Smooth muscle cell (in vitro differentiated cells): ENCODE results near the gene TLCD1. TPM values are rescaled to one million over a fixed set of nuclear protein-coding genes. Genes with fewer than 3 reads are reported as not detected.

Experiments
- DNase-seq: peaks from one replicate; lab custom pipeline; 2025; ENCODE audit not compliant: unreplicated experiment; lab: John Stamatoyannopoulos, UW
- H2AFZ ChIP-seq: fragments of 200-600 bp; sonication (generic); 2 replicates; pipeline ENCODE4 v1.6.0; 2016; ENCODE audit warnings: antibody characterized with exemption, low read depth, mild to moderate bottlenecking
- H3F3A ChIP-seq: fragments of 200-600 bp; sonication (generic); 2 replicates; pipeline ENCODE4 v1.6.0; 2017; ENCODE audit warnings: antibody characterized with exemption, low read depth
- H3K27ac ChIP-seq: fragments of 200-600 bp; sonication (generic); 2 replicates; pipeline ENCODE4 v1.5.1; 2016; ENCODE audit warnings: low read depth, mild to moderate bottlenecking
- H3K27me3 ChIP-seq: fragments of 200-600 bp; sonication (generic); 2 replicates; pipeline ENCODE4 v1.6.1; 2016; ENCODE audit warnings: low read depth, mild to moderate bottlenecking
- H3K36me3 ChIP-seq: fragments of 200-600 bp; sonication (generic); 2 replicates; pipeline ENCODE4 v1.5.1; 2016; ENCODE audit warnings: low read depth
- H3K4me1 ChIP-seq: fragments of 200-600 bp; sonication (generic); 2 replicates; pipeline ENCODE4 v1.5.1; 2016; ENCODE audit warnings: low read depth
- H3K4me2 ChIP-seq: fragments of 200-600 bp; sonication (generic); 2 replicates; pipeline ENCODE4 v1.6.0; 2016; ENCODE audit warnings: mild to moderate bottlenecking
- H3K4me3 ChIP-seq: fragments of 200-600 bp; sonication (generic); 2 replicates; pipeline ENCODE4 v1.5.1; 2016; ENCODE audit warnings: mild to moderate bottlenecking
- H3K79me2 ChIP-seq: fragments of 200-600 bp; sonication (generic); 2 replicates; pipeline ENCODE4 v1.6.0; 2016; ENCODE audit warnings: low read depth, mild to moderate bottlenecking
- H3K9ac ChIP-seq: fragments of 200-600 bp; sonication (generic); 2 replicates; pipeline ENCODE4 v1.6.0; 2016; ENCODE audit warnings: low read depth
- H3K9me3 ChIP-seq: fragments of 200-600 bp; sonication (generic); replicated peaks from 2 replicates; pipeline ENCODE4 v1.5.1; 2016; ENCODE audit warnings: low read depth
- H4K20me1 ChIP-seq: fragments of 200-600 bp; sonication (generic); 2 replicates; pipeline ENCODE4 v1.6.0; 2016; ENCODE audit warnings: low read depth
- CTCF ChIP-seq: fragments of 200-600 bp; sonication (generic); IDR thresholded peaks from 2 replicates; pipeline ENCODE4 v1.5.1; 2017; ENCODE audit warnings: borderline replicate concordance, mild to moderate bottlenecking, antibody characterized with exemption; ENCODE audit not compliant: insufficient read depth, poor library complexity, severe bottlenecking
- WGBS: methylation state at CpG from one replicate; pipeline ENCODE4 v1.1.7; 2016; ENCODE audit warnings: low lambda C conversion rate; 5-methylcytosine and 5-hydroxymethylcytosine counted together
- polyA plus RNA-seq: library from polyadenylated mRNA; unstranded; fragments of >200 nt; fragmentation: Nextera tagmentation; extraction: Ambion mirVana; gene quantifications from 2 replicates; pipeline ENCODE4 v1.2.1, GENCODE V29; 2016
- small RNA-seq: library from RNA; depleted of rRNA; stranded (forward); fragments of <200 nt; gene quantifications from one replicate; pipeline ENCODE3, GENCODE V24; 2014
- total RNA-seq: library from RNA; depleted of rRNA; stranded (reverse); fragments of >200 nt; gene quantifications from 2 replicates; pipeline ENCODE4 v1.2.3, GENCODE V29; 2014

Gene TLCD1
- total and polyA plus RNA-seq, 2 experiments from 2014 or later, result 11.2 to 14.7 TPM

GRCh38 chr17:28675980-28676379 is 50.1 kb downstream of the TLCD1 start:
- no peak for TF ChIP-seq CTCF
- Histone ChIP-seq H3K9me3 (no peaks in the 10 kb centered on the region), H3K36me3 (peaks cover 55% of the 10 kb centered on the region), H3K4me2 (no peak overlapping the region), H3K9ac (no peak overlapping the region), H2AFZ (no peak overlapping the region), H3K4me3 (no peak overlapping the region), H3K27me3 (no peaks in the 10 kb centered on the region), H3K4me1 (no peaks in the 10 kb centered on the region), H3K27ac (no peak overlapping the region), H3F3A (no peaks in the 10 kb centered on the region), H3K79me2 (peaks cover 11% of the 10 kb centered on the region), H4K20me1 (peaks cover 17% of the 10 kb centered on the region)
- WGBS, result 97% methylated on average over 7 of the region's 7 CpGs
- no peak for DNase-seq

- no peak overlapping the region for H3K27ac ChIP-seq
- peaks cover 14% of the 10 kb centered on the region for H3K79me2 ChIP-seq
- H3K9ac ChIP-seq, result no peak overlapping the region
- no peak overlapping the region for H3K4me2 ChIP-seq
- H2AFZ ChIP-seq, result no peak overlapping the region
- H3K4me1 ChIP-seq, result no peaks in the 10 kb centered on the region
- peaks cover 54% of the 10 kb centered on the region for H3K36me3 ChIP-seq
- no peak for DNase-seq
- no peaks in the 10 kb centered on the region for H3K27me3 ChIP-seq
- no peak for TF ChIP-seq CTCF
- peaks cover 22% of the 10 kb centered on the region for H4K20me1 ChIP-seq
- whole genome bisulfite sequencing, result 97% methylated on average over 3 of the region's 3 CpGs
- no peaks in the 10 kb centered on the region for H3F3A ChIP-seq
- no peaks in the 10 kb centered on the region for H3K9me3 ChIP-seq
- no peak overlapping the region for H3K4me3 ChIP-seq
Observed at GRCh38 chr17:28675490-28675889, 50.5 kb downstream of the TLCD1 start.

Small RNA genes within 50 kb of the gene (small RNA-seq; reads per million reads assigned to genes)
- not detected for gene SNORD42A
- not detected for gene SNORD42B
- not detected for gene SNORD4A
- gene SNORD4B, result not detected

Other genes starting within 250 kb of the TLCD1 start
- gene FOXN1, start 219.9 kb downstream of the TLCD1 start, total RNA-seq, result 0.36 TPM in 1 of 2 replicates, not detected in the other
- not detected in 2 replicates for gene FOXN1, start 219.9 kb downstream of the TLCD1 start, polyA plus RNA-seq
- gene UNC119, start 173.6 kb downstream of the TLCD1 start, total RNA-seq, result 46.9 and 48.3 TPM in 2 replicates
- gene UNC119, start 173.6 kb downstream of the TLCD1 start, polyA plus RNA-seq, result 35.9 and 40.2 TPM in 2 replicates
- 27.4 and 61.3 TPM in 2 replicates for gene PIGS, start 154.7 kb downstream of the TLCD1 start, total RNA-seq
- gene PIGS, start 154.7 kb downstream of the TLCD1 start, polyA plus RNA-seq, result 69.2 and 75.4 TPM in 2 replicates
- 72.6 and 106 TPM in 2 replicates for gene ALDOC, start 149.3 kb downstream of the TLCD1 start, total RNA-seq
- gene ALDOC, start 149.3 kb downstream of the TLCD1 start, polyA plus RNA-seq, result 61.7 and 71.5 TPM in 2 replicates
- 13.9 and 21.3 TPM in 2 replicates for gene SPAG5, start 127.2 kb downstream of the TLCD1 start, total RNA-seq
- 19.8 and 23.7 TPM in 2 replicates for gene SPAG5, start 127.2 kb downstream of the TLCD1 start, polyA plus RNA-seq
- gene RSKR, start 112.0 kb downstream of the TLCD1 start, total RNA-seq, result 2.2 and 3.8 TPM in 2 replicates
- gene RSKR, start 112.0 kb downstream of the TLCD1 start, polyA plus RNA-seq, result 2.0 and 2.3 TPM in 2 replicates
- 63.5 and 93.3 TPM in 2 replicates for gene BLTP2, start 81.1 kb downstream of the TLCD1 start, total RNA-seq
- gene BLTP2, start 81.1 kb downstream of the TLCD1 start, polyA plus RNA-seq, result 35.1 and 37.1 TPM in 2 replicates
- 78.8 and 88.6 TPM in 2 replicates for gene SDF2, start 64.3 kb downstream of the TLCD1 start, total RNA-seq
- gene SDF2, start 64.3 kb downstream of the TLCD1 start, polyA plus RNA-seq, result 87.9 and 96.5 TPM in 2 replicates
- gene SUPT6H, start 64.0 kb downstream of the TLCD1 start, total RNA-seq, result 48.5 and 64.0 TPM in 2 replicates
- 22.4 and 26.1 TPM in 2 replicates for gene SUPT6H, start 64.0 kb downstream of the TLCD1 start, polyA plus RNA-seq
- gene PROCA1, start 14.3 kb downstream of the TLCD1 start, total RNA-seq, result 1.9 and 3.0 TPM in 2 replicates
- 1.8 and 3.0 TPM in 2 replicates for gene PROCA1, start 14.3 kb downstream of the TLCD1 start, polyA plus RNA-seq
- gene RAB34, start 8.4 kb downstream of the TLCD1 start, total RNA-seq, result 141 and 208 TPM in 2 replicates
- gene RAB34, start 8.4 kb downstream of the TLCD1 start, polyA plus RNA-seq, result 256 and 289 TPM in 2 replicates
- gene RPL23A, start 6.2 kb downstream of the TLCD1 start, total RNA-seq, result 626 and 629 TPM in 2 replicates
- gene RPL23A, start 6.2 kb downstream of the TLCD1 start, polyA plus RNA-seq, result 1,149 and 1,234 TPM in 2 replicates
- gene NEK8, start 2.6 kb upstream of the TLCD1 start, total RNA-seq, result 1.2 and 2.8 TPM in 2 replicates
- gene NEK8, start 2.6 kb upstream of the TLCD1 start, polyA plus RNA-seq, result 4.6 TPM in 2 replicates
- gene TRAF4, start 17.8 kb upstream of the TLCD1 start, total RNA-seq, result 82.1 and 97.0 TPM in 2 replicates
- 47.5 and 55.2 TPM in 2 replicates for gene TRAF4, start 17.8 kb upstream of the TLCD1 start, polyA plus RNA-seq
- gene FAM222B, start 116.6 kb upstream of the TLCD1 start, total RNA-seq, result 10.6 and 20.5 TPM in 2 replicates
- gene FAM222B, start 116.6 kb upstream of the TLCD1 start, polyA plus RNA-seq, result 28.0 and 35.9 TPM in 2 replicates
- 30.0 and 37.6 TPM in 2 replicates for gene ERAL1, start 128.8 kb upstream of the TLCD1 start, total RNA-seq
- gene ERAL1, start 128.8 kb upstream of the TLCD1 start, polyA plus RNA-seq, result 58.9 and 59.3 TPM in 2 replicates
- gene FLOT2, start 171.5 kb upstream of the TLCD1 start, total RNA-seq, result 18.1 and 20.1 TPM in 2 replicates
- 40.1 and 58.3 TPM in 2 replicates for gene FLOT2, start 171.5 kb upstream of the TLCD1 start, polyA plus RNA-seq
- 6.0 and 8.2 TPM in 2 replicates for gene DHRS13, start 176.8 kb upstream of the TLCD1 start, total RNA-seq
- gene DHRS13, start 176.8 kb upstream of the TLCD1 start, polyA plus RNA-seq, result 10.1 and 10.5 TPM in 2 replicates
- 17.8 and 18.9 TPM in 2 replicates for gene PHF12, start 225.3 kb upstream of the TLCD1 start, total RNA-seq
- gene PHF12, start 225.3 kb upstream of the TLCD1 start, polyA plus RNA-seq, result 12.2 and 14.0 TPM in 2 replicates